GM23248 (cell line): ENCODE data around the gene TNFRSF18. TPM values are rescaled to one million over a fixed set of nuclear protein-coding genes. Genes with fewer than 3 reads are reported as not detected.

Source experiments
- DNase-seq: peaks from one replicate; pipeline ENCODE4 v3.0.0-alpha.2; 2015
- H2AFZ ChIP-seq: fragments of 200-600 bp; sonication (generic); 2 replicates; pipeline ENCODE4 v1.6.1; 2016; ENCODE audit warnings: antibody characterized with exemption
- H3F3A ChIP-seq: fragments of 200-600 bp; sonication (generic); 2 replicates; pipeline ENCODE4 v1.6.1; 2016; ENCODE audit warnings: mild to moderate bottlenecking, antibody characterized with exemption, mixed run types; ENCODE audit not compliant: insufficient read depth
- H3K27ac ChIP-seq: fragments of 200-600 bp; sonication (generic); 2 replicates; pipeline ENCODE4 v1.5.1; 2016; ENCODE audit warnings: mild to moderate bottlenecking
- H3K27me3 ChIP-seq: fragments of 200-600 bp; sonication (generic); replicated peaks from 2 replicates; pipeline ENCODE4 v1.6.1; 2016; ENCODE audit warnings: mild to moderate bottlenecking; ENCODE audit not compliant: insufficient read depth
- H3K36me3 ChIP-seq: fragments of 200-600 bp; sonication (generic); 2 replicates; pipeline ENCODE4 v1.6.1; 2016; ENCODE audit warnings: low read depth, mild to moderate bottlenecking
- H3K4me1 ChIP-seq: fragments of 200-600 bp; sonication (generic); 2 replicates; pipeline ENCODE4 v1.6.1; 2016; ENCODE audit warnings: mild to moderate bottlenecking; ENCODE audit not compliant: insufficient read depth
- H3K4me2 ChIP-seq: fragments of 200-600 bp; sonication (generic); one replicate; pipeline ENCODE4 v1.6.1; 2016; ENCODE audit warnings: mild to moderate bottlenecking; ENCODE audit not compliant: unreplicated experiment
- H3K4me3 ChIP-seq: fragments of 200-600 bp; sonication (generic); 2 replicates; pipeline ENCODE4 v1.5.1; 2016; ENCODE audit warnings: mild to moderate bottlenecking
- H3K79me2 ChIP-seq: fragments of 200-600 bp; sonication (generic); 2 replicates; pipeline ENCODE4 v1.6.1; 2016; ENCODE audit warnings: mild to moderate bottlenecking; ENCODE audit not compliant: insufficient read depth
- H3K9ac ChIP-seq: fragments of 200-600 bp; sonication (generic); 2 replicates; pipeline ENCODE4 v1.6.1; 2016; ENCODE audit warnings: mild to moderate bottlenecking
- H3K9me2 ChIP-seq: fragments of 200-600 bp; sonication (generic); 2 replicates; pipeline ENCODE4 v1.6.1; 2016; ENCODE audit warnings: mixed run types, mild to moderate bottlenecking, moderate library complexity; ENCODE audit not compliant: insufficient read depth
- H3K9me3 ChIP-seq: fragments of 200-600 bp; sonication (generic); one replicate; pipeline ENCODE4 v1.6.1; 2017; ENCODE audit warnings: low read depth
- H4K20me1 ChIP-seq: fragments of 200-600 bp; sonication (generic); 2 replicates; pipeline ENCODE4 v1.6.0; 2016; ENCODE audit not compliant: insufficient read depth
- EZH2 ChIP-seq: fragments of 200-600 bp; sonication (generic); IDR thresholded peaks from 2 replicates; pipeline ENCODE4 v1.6.1; 2018; ENCODE audit warnings: antibody characterized with exemption, mild to moderate bottlenecking; ENCODE audit not compliant: insufficient read depth, poor library complexity, severe bottlenecking
- EZH2phosphoT487 ChIP-seq: fragments of 200-600 bp; sonication (generic); IDR thresholded peaks from 2 replicates; pipeline ENCODE4 v1.6.1; 2018; ENCODE audit warnings: antibody characterized with exemption, moderate library complexity, mild to moderate bottlenecking, low read depth; ENCODE audit not compliant: insufficient read depth
- WGBS, 2 experiments: methylation state at CpG; one replicate each; pipeline ENCODE4 v1.1.6; 2015 to 2017; ENCODE audit warnings: low lambda C conversion rate in 2 of 2, low coverage in 1 of 2; ENCODE audit errors: missing lambda C conversion rate in 2 of 2; 5-methylcytosine and 5-hydroxymethylcytosine counted together
- in situ Hi-C: fragments of 300-500 bp; cut with MboI; formaldehyde crosslinking; loops from 2 replicates; pipeline ENCODE4 v1.15.0; 2020
- polyA plus RNA-seq: library from polyadenylated mRNA; unstranded; fragments of >200 nt; fragmentation: Nextera tagmentation; extraction: Ambion mirVana; gene quantifications from 2 replicates; pipeline ENCODE4 v1.2.1, GENCODE V29; 2016
- total RNA-seq: library from RNA; depleted of rRNA; stranded (reverse); fragments of >200 nt; shearing (Covaris generic); gene quantifications from 2 replicates; pipeline ENCODE4 v1.2.3, GENCODE V29; 2014

TNFRSF18 gene
- total and polyA plus RNA-seq, 2 experiments from 2014 or later, result not detected

GRCh38 chr1:1173061-1173792, 33.2 kb downstream of the TNFRSF18 start:
- no peaks in the 10 kb centered on the region for H3K36me3 ChIP-seq
- TF ChIP-seq EZH2phosphoT487, result no peak
- TF ChIP-seq EZH2, result peak; percentile 77
- no peaks in the 10 kb centered on the region for H3K9me2 ChIP-seq
- no peaks in the 10 kb centered on the region for H3K79me2 ChIP-seq
- H3K4me3 ChIP-seq, result no peak overlapping the region
- no peaks in the 10 kb centered on the region for H4K20me1 ChIP-seq
- no peak overlapping the region for H2AFZ ChIP-seq
- H3K27me3 ChIP-seq, result peaks cover 33% of the 10 kb centered on the region
- DNase-seq, result no peak
- in situ Hi-C loops, result no loop called here
- no peaks in the 10 kb centered on the region for H3K4me1 ChIP-seq
- H3K9ac ChIP-seq, result no peak overlapping the region
- no peaks in the 10 kb centered on the region for H3F3A ChIP-seq
- no peak overlapping the region for H3K27ac ChIP-seq
- no peak overlapping the region for H3K4me2 ChIP-seq
- no peaks in the 10 kb centered on the region for H3K9me3 ChIP-seq
- WGBS, 2 experiments, result 32 to 36% methylated on average over 29 to 32 of the region's 32 CpGs

- Histone ChIP-seq H3K79me2 (no peaks in the 10 kb centered on the region), H3F3A (no peaks in the 10 kb centered on the region), H3K9me2 (no peaks in the 10 kb centered on the region), H3K9me3 (no peaks in the 10 kb centered on the region), H4K20me1 (no peaks in the 10 kb centered on the region), H3K36me3 (no peaks in the 10 kb centered on the region), H2AFZ (no peak overlapping the region), H3K27me3 (peaks cover 19% of the 10 kb centered on the region), H3K9ac (no peak overlapping the region), H3K4me2 (no peak overlapping the region), H3K4me3 (no peak overlapping the region), H3K27ac (no peak overlapping the region), H3K4me1 (no peaks in the 10 kb centered on the region)
- no peak for DNase-seq
- TF ChIP-seq EZH2phosphoT487 (no peak), EZH2 (no peak)
- WGBS, 2 experiments, result 29 to 34% methylated on average over 24 to 29 of the region's 33 CpGs
- in situ Hi-C loops, result no loop called here
These were observed 34.6 kb downstream of the TNFRSF18 start for GRCh38 chr1:1171546-1172340.

GRCh38 chr1:1171161-1171545, 35.2 kb downstream of the TNFRSF18 start:
- no peaks in the 10 kb centered on the region for H3K4me1 ChIP-seq
- in situ Hi-C loops, result no loop called here
- H2AFZ ChIP-seq, result no peak overlapping the region
- H3K9me2 ChIP-seq, result no peaks in the 10 kb centered on the region
- WGBS, 2 experiments, result 43 to 51% methylated on average over 11 to 12 of the region's 12 CpGs
- peaks cover 15% of the 10 kb centered on the region for H3K27me3 ChIP-seq
- no peak overlapping the region for H3K4me2 ChIP-seq
- no peak overlapping the region for H3K4me3 ChIP-seq
- H3K36me3 ChIP-seq, result no peaks in the 10 kb centered on the region
- TF ChIP-seq EZH2, result no peak
- TF ChIP-seq EZH2phosphoT487, result no peak
- no peak overlapping the region for H3K9ac ChIP-seq
- DNase-seq, result no peak
- no peaks in the 10 kb centered on the region for H3K9me3 ChIP-seq
- no peak overlapping the region for H3K27ac ChIP-seq
- no peaks in the 10 kb centered on the region for H3F3A ChIP-seq
- H3K79me2 ChIP-seq, result no peaks in the 10 kb centered on the region
- H4K20me1 ChIP-seq, result no peaks in the 10 kb centered on the region

- WGBS, 2 experiments, result 38 to 46% methylated on average over 24 of the region's 26 CpGs
- Histone ChIP-seq H3K4me1 (no peaks in the 10 kb centered on the region), H3K9me3 (no peaks in the 10 kb centered on the region), H3K36me3 (no peaks in the 10 kb centered on the region), H4K20me1 (no peaks in the 10 kb centered on the region), H2AFZ (no peak overlapping the region), H3K4me3 (no peak overlapping the region), H3K9ac (no peak overlapping the region), H3K4me2 (no peak overlapping the region), H3K79me2 (no peaks in the 10 kb centered on the region), H3K27me3 (peaks cover 16% of the 10 kb centered on the region), H3K9me2 (no peaks in the 10 kb centered on the region), H3F3A (no peaks in the 10 kb centered on the region), H3K27ac (no peak overlapping the region)
- no peak for TF ChIP-seq EZH2
- TF ChIP-seq EZH2phosphoT487, result no peak
- in situ Hi-C loops, result no loop called here
- no peak for DNase-seq
These were observed 35.9 kb downstream of the TNFRSF18 start for GRCh38 chr1:1170215-1171091.
